ENCODE data around the gene TMEM86B. TPM values are rescaled to one million over a fixed set of nuclear protein-coding genes. Genes with fewer than 3 reads are reported as not detected.
A peak's percentile ranks its signal among the peaks of the same experiment; 100 is the strongest.

TMEM86B gene
- total and polyA plus RNA-seq, 12 donors, result 0.20 to 47.8 (median 4.3) TPM

- WGBS, 4 donors, result 79 to 87% (median 82%) methylated on average over 7 of the region's 7 CpGs
- H3K27ac ChIP-seq, result no peak overlapping the region
- peaks cover 0 to 3% (median 0%) of the 10 kb centered on the region in 3 donors for H3K9me3 ChIP-seq (replicated peaks in 1 of 3)
- DNase-seq, result no peak
- intact Hi-C loops (cut with DNase I), result no loop called here
- no peaks in the 10 kb centered on the region for H3K36me3 ChIP-seq (replicated peaks in 1 of 2)
- H3K27me3 ChIP-seq, result no peaks in the 10 kb centered on the region
- no peak for TF ChIP-seq CTCF (IDR thresholded peaks at IDR 0.05)
- H3K4me1 ChIP-seq (replicated peaks in 1 of 2), result peaks cover 8 to 29% of the 10 kb centered on the region in 2 donors
- H3K4me3 ChIP-seq, result no peak overlapping the region
These were observed 15.0 kb downstream of the TMEM86B start for GRCh38 chr19:55213547-55213946.

- intact Hi-C loops (cut with DNase I), result no loop called here
- Histone ChIP-seq H3K36me3 (replicated peaks in 1 of 2) (no peaks in the 10 kb centered on the region), H3K9me3 (replicated peaks in 1 of 3) (peaks cover 0 to 3% (median 0%) of the 10 kb centered on the region in 3 donors), H3K4me1 (replicated peaks in 1 of 2) (peaks cover 8 to 26% of the 10 kb centered on the region in 2 donors), H3K27ac (no peak overlapping the region), H3K27me3 (no peaks in the 10 kb centered on the region), H3K4me3 (no peak overlapping the region)
- WGBS, 4 donors, result 80 to 91% (median 88%) methylated on average over 1 to 3 of the region's 3 CpGs
- TF ChIP-seq POLR2A (IDR thresholded peaks at IDR 0.05) (no peak), CTCF (IDR thresholded peaks at IDR 0.05) (peak in 2 of 6 experiments; percentile 13 to 16)
- no peak for DNase-seq
These were observed 16.1 kb downstream of the TMEM86B start for GRCh38 chr19:55212447-55212846.

GRCh38 chr19:55209693-55210472, 18.7 kb downstream of the TMEM86B start:
- 48 to 63% (median 60%) methylated on average over 9 to 17 of the region's 17 CpGs for WGBS, 4 donors

More at GRCh38 chr19:55209693-55210472, 18.7 kb downstream of the TMEM86B start:
- H3K27me3 ChIP-seq, result no peaks in the 10 kb centered on the region
- peak in 1 of 2 donors; percentile 50 for TF ChIP-seq POLR2A (IDR thresholded peaks at IDR 0.05)
- TF ChIP-seq CTCF (IDR thresholded peaks at IDR 0.05), result no peak
- no peak overlapping the region for H3K4me3 ChIP-seq
- intact Hi-C loops (cut with DNase I), result no loop called here
- no peaks in the 10 kb centered on the region for H3K36me3 ChIP-seq (replicated peaks in 1 of 2)
- peak overlapping the region; percentile 81 to 95 (median 91) for H3K27ac ChIP-seq
- peaks cover 8 to 26% of the 10 kb centered on the region in 2 donors for H3K4me1 ChIP-seq (replicated peaks in 1 of 2)
- peaks cover 0 to 3% (median 0%) of the 10 kb centered on the region in 3 donors for H3K9me3 ChIP-seq (replicated peaks in 1 of 3)
- DNase-seq, result peak; percentile 72 to 87 (median 80)

Measured in adrenal gland (tissue), 12 donors.